GM21381 (cell line): ENCODE data around the gene MEAF6.

Source experiments
- ATAC-seq: cut with Tn5 transposase; IDR thresholded peaks from one replicate; pipeline ENCODE4 v1.9.1; 2021; ENCODE audit warnings: mild to moderate bottlenecking, moderate library complexity; ENCODE audit not compliant: unreplicated experiment

Gene MEAF6

GRCh38 chr1:37446874-37447273 lies 67.7 kb downstream of the MEAF6 start:
- no peak for ATAC-seq

- no peak for ATAC-seq
Measured at GRCh38 chr1:37442644-37443043, 71.9 kb downstream of the MEAF6 start.
